ENCODE measurements around the gene FOXG1.

DNA sequence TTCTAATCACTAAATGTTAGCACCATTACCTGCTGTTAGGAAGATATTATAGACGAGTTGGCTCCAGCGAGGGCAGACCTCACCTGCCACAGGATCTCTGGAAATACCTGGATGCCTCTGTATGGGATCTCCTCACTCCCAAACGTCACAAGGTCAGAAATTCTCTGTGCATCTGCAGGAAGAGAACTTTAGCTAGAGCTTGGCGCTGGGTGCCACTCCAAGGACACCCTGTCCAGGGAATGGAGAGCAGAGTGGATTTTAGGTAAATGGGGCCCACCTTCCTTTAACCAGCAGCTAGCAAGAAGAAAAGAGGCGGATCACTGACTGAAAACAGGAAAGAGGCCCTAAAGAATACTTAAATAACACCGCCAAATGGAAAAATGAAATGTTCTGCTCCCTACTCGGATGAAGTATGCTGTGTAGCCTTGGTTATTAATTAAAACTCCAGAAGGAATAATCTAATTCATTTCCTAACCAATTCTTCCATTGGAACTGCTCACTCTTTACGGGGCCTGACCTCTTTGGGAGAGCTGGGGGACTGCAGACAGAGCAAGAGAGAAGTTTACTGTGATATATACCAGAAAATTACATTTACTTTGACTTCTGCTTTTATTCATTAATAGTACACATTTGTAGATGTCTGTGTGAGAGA lies 4.2 kb upstream of the FOXG1 start:
- TF ChIP-seq, protein P1, sequence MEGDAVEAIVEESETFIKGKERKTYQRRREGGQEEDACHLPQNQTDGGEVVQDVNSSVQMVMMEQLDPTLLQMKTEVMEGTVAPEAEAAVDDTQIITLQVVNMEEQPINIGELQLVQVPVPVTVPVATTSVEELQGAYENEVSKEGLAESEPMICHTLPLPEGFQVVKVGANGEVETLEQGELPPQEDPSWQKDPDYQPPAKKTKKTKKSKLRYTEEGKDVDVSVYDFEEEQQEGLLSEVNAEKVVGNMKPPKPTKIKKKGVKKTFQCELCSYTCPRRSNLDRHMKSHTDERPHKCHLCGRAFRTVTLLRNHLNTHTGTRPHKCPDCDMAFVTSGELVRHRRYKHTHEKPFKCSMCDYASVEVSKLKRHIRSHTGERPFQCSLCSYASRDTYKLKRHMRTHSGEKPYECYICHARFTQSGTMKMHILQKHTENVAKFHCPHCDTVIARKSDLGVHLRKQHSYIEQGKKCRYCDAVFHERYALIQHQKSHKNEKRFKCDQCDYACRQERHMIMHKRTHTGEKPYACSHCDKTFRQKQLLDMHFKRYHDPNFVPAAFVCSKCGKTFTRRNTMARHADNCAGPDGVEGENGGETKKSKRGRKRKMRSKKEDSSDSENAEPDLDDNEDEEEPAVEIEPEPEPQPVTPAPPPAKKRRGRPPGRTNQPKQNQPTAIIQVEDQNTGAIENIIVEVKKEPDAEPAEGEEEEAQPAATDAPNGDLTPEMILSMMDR (IDR thresholded peaks at IDR 0.05), result no peak
- no peak for TF ChIP-seq POLR2A (IDR thresholded peaks at IDR 0.05)
